ENCODE measurements around the gene TMEM115.

Gene TMEM115

DNA sequence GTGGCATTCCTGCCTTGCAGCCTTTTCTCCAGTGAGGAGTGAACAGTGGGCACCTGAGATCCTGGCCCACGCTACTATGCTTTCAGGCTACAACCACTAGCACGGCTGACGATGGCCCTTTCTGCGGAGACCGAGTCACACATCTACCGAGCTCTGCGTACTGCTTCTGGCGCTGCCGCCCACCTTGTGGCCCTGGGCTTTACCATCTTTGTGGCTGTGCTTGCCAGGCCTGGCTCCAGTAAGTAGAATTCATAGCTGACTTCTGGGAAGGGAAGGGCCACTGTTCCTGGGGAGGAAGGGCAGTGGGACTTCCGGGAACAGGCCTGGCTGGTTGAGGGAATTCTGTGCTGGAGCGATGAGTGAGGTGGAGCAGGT is 8.0 kb downstream of the TMEM115 start:
- no peak for DNase-seq

DNA sequence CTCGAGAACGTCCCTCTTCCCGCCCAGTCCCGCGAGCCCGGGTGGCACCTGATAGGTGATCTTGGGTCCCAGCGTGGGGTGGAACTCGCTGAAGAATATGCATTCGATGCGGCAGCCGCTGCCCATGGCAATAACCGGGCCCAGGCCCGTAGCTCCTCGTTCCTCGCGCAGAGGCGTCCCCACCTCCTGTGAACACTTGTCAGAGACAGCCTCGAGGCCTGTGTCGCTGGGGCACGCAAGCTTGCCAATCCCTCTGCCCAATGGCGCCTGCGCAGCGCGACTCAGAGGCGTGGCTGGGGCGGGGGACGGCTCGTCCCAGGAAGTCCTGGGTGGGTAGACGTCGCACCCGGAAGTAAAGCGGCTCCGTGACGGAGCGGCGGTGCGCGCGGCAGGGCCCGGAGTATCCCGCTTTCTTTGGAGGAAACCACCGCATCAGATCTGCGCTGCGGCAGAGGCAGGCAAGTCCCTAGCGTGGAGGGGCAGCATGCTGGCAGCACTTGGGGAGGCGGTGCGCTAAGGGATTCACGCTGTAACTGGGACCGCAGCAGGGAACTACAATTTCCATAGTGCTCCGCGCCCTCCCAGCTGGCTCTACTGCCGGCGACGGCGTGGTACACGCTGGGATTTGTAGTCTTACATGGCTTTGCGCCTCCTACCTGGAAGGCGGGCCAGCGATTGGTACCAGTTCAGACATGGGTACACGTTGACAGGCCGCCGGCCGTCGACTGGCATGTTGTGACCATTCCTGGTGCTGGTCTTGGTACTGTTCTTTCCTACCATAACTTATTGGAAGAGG is 8.6 kb downstream of the TMEM115 start, which contains the start of the genes CYB561D2 and NPRL2:
Gene CYB561D2 (plus strand): TSS at position 336 of the 796 bp plus-strand sequence. CDS start 572 bp downstream, outside the sequence.
Gene NPRL2 (minus strand): TSS at position 249 of the 796 bp plus-strand sequence. CDS start 123 bp downstream, at position 126.
- DNase-seq: peak; percentile 100

DNA sequence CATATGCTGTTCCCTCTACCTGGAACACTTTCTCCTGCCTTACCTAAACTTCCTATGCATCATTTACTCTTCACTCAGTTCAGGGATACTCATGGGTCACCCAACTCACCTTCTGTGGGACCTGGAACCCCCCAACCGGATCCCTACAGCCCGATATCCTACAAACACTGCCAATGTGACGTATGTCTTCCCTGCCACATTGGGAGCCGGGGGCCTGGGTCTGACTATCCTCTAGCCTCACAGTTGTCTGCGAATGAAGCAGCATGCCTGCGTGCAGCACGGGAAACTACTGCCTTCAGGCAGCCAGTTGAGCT is 9.2 kb downstream of the TMEM115 start:
- no peak for DNase-seq

DNA sequence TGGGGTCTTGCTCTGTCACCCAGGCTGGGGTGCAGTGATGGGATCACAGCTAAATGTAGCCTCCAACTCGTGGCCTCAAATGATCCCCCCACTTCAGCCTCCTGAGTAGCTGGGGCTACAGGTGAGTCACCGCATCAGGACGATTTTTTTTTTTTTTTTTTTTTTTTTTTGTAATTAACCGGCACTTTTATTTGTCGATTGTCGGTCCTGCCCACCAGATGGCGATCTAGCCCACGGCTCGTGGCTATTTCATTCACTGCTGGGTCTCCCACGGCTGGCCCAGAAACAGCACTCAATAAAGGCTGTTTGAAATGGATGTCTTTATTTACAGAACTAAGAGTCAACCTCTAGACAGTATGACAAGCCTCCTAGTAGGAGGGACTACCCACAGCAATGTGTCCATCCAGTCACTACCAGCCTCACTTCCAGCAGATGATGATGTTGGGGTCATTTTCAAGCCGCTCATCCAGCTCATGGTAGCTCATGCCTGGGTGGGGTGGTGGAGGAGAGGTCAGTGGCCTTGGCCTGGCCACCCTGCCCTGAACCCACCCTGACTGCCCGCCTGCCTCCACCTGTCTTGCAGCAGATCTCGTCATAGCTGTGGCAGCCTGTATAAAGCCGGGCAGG is 12.0 kb downstream of the TMEM115 start:
- peak; percentile 78 for DNase-seq

DNA sequence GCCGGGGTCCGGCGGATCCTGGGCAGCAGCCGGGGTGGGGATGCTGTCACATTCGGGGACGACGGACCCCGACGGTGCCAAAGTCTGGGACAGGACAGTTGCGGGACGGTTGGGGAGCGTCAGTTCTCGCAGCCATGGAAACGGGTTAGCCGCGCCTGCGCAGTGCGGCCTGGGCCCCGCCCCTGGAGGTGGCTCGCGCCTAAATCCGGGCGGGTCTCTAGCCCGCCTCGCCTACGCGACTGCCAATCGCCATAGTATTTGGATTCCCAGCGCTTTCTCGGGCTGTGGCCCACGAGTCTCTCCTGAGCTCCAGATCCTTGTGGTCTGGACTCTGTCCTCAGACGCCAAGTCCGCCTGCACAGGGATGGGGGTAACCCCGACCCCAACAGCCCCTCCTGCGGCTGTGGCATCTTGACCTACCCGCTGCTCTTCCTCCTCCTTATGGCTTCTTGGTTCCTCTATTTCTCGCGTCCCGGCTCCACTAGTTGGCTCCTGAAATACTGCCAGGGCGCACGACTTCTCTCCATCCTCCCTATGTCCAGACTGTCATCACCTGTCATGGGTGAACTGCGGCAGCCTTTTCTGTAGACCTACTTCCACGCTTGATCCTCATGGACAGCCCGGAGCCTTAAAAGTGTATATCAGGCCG is 13.6 kb downstream of the TMEM115 start, which contains the start of gene ZMYND10:
Gene ZMYND10 (minus strand): TSS at position 147 of the 649 bp plus-strand sequence. CDS start 153 bp downstream, outside the sequence.
- DNase-seq: peak; percentile 74

DNA sequence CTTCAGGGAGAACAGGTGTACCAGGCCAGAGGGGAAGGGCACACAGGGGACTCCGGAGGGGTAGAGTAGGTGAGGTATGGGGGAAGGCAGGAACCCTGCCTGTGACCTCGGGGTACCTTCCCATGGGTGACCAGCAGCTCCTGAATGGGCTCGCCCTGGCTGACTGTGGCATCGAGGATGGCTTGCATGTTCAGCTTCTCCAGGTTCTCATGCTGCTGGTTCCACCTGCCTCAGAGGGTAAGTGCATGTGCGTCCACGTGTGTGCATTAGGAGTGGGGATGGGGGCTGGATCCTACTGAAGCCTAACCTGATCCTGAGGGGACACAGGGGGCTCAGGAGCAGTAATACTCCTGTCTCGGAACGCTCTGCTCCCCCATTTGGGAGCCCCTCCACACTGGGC is 14.3 kb downstream of the TMEM115 start:
- no peak for DNase-seq

DNA sequence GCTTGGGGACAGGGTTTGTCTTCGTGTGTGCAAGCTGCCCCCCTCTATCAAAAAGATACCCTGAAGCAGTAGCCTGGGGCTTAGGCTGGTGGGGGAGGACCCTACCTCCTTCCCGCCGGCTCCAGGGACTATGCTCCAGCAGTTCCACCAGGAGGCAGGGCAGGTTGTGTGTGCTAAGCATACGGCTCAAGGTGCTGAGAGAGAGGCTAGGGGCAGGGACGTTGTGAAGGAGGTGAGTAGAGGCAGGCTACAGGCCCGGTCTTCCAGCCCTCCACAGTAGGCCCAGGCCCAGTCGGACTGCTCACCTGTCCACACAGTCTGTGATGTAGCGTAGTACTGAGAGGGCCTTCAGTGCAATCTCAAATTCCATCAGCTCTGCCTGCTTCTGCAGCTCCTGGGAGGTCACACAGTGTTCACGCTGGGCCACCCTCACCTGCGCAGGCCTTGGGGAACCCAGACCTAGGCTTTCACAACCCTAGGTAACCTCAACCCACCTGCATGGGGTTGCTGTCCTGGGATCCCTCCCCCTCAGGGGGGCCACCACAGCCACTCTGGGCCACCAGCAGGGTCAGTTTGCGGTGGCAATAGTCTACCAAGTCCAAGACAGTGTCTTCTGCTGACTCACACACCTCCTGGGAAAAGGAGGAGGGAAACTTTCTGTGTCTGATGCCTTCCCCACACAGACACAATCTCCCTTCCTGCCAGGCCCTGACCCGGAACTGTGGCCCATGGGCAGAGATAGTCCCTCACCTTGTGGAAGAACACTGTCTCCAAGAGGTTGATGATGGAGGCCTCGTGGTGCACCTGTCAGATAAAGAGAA is 16.3 kb downstream of the TMEM115 start:
- DNase-seq: no peak

DNA sequence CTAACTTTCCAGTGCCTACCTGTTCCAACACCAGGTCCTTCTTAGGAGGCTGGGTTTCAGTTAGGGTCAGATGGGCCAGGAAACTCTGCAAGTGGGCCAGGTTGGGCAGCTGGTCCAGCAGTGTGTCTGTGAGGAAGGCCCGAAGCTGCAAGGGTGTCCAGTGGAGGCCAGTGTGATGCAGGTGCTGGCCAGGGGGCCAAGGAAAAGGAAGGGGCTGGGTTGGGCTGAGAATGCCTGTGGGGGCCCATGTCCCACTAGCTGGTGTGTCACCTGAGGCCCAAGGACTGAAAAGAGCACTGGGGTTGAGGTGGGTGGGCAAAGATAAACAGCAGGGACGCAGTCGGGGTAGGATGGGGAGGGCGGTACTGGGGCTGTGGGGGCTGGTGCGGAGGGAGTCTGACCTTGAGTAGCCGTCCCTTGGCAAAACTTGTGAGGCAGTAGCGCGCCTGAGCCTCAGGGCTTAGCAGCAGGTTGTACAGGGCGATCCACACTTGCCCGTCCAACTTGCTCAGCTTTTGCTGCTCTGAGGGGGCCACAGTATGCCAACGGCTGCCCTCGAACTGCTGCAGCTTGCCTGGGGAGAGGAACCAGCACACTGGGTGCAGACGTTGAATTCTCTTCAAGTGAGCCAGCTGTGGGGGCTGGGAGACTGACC is 17.2 kb downstream of the TMEM115 start:
- no peak for DNase-seq

DNA sequence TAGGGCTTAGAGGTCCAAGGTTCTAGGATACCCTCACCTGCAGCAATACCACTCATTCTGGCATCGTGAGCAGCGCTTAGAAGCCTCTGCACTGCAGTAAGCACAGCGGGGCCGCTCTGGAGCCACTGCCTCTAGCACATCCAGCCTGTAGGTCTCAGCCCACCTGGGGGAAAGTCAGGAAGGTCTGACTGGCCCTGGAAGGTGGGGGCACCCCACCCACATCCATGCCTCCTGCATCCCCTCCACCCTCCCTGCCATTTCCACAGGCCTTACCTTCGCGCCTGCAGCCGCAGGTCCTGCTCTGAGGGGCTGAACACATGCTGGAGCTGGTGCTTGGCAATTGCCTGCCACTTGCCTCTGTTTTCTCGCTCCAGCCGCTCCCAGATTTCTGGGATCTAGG is 17.8 kb downstream of the TMEM115 start:
- no peak for DNase-seq

DNA sequence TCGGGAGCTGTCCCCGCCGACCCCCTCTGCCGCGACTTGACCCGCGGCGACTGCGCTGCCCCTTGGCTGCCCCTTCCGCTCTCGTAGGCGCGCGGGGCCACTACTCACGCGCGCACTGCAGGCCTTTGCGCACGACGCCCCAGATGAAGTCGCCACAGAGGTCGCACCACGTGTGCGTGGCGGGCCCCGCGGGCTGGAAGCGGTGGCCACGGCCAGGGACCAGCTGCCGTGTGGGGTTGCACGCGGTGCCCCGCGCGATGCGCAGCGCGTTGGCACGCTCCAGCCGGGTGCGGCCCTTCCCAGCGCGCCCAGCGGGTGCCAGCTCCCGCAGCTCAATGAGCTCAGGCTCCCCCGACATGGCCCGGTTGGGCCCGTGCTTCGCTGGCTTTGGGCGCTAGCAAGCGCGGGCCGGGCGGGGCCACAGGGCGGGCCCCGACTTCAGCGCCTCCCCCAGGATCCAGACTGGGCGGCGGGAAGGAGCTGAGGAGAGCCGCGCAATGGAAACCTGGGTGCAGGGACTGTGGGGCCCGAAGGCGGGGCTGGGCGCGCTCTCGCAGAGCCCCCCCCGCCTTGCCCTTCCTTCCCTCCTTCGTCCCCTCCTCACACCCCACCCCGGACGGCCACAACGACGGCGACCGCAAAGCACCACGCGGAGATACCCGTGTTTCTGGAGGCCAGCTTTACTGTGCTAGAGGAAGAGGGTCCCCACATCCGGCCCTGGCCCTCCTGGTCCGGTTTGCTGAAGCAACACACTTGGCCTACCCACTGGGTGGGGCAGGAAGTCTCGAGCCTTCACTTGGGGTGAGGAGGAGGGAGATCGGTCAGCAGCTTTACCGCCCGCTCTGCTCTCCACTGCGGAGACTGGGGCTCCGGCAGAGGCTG is 18.6 kb downstream of the TMEM115 start, which contains the start of gene RASSF1:
Gene RASSF1 (minus strand): TSS at position 389 of the 882 bp plus-strand sequence. CDS start 31 bp downstream, at position 358.
- peak; percentile 65 for DNase-seq

DNA sequence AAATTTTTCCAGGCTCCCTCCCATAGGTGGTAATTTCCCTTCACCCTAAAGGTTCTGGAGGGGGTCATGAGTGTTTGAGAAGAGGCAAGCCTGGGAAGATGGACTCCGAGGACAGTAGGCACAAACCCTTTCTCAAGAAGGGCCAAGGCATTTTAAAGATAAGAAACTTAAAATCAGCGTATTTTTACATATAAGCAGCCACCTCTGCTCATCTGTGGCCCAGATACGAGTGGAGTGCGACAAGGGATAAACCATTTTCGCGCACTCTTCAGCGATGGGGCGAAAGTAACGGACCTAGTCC is 19.2 kb downstream of the TMEM115 start:
- DNase-seq: no peak

DNA sequence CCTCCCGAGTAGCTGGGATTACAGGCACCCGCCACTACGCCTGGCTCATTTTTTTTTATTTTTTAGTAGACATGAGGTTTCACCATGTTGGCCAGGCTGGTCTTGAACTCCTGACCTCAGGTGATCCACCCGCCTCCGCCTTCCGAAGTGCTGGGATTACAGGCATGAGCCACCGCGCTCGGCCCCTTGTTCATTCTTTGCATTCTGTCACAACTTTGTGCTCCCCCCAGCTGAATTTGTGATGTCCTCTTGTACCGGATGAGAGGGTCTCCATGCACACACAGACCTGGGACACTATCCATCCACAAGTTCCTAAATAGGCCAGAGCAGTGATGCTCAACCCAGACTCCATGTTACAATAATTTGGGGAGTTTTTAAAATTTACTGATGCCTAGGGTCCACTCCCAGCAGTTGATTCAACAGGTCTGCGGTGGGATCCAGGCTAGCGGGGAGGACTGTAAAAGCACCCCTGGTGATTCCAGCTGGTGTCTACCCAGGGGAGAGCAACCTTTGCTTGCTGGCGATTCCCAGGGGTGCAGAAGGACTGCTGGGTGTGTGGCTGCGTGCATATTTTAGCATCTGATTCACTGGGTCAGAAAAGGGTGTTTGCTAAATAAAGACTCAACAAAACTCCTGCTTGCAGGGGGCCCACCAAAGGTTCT is 19.7 kb downstream of the TMEM115 start:
- no peak for DNase-seq

DNA sequence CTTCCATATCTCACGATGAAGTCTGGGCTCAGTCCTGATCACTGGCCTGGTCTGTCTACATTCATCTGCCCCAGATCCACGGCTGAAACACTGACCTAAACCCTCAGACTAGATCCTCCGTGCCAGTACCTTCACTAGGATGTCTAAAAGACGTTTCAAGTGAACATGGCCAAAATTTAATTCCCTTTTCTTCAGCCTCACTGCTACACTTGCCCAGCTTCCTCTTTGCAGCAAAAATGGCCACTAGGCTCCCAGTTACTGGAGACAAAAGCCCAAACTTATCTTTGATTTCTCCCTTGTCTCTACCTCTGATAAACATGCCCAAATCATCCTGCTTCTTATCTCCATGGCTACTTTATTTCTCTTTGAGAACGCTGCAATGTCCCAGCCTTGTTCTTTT is 20.4 kb downstream of the TMEM115 start:
- no peak for DNase-seq

DNA sequence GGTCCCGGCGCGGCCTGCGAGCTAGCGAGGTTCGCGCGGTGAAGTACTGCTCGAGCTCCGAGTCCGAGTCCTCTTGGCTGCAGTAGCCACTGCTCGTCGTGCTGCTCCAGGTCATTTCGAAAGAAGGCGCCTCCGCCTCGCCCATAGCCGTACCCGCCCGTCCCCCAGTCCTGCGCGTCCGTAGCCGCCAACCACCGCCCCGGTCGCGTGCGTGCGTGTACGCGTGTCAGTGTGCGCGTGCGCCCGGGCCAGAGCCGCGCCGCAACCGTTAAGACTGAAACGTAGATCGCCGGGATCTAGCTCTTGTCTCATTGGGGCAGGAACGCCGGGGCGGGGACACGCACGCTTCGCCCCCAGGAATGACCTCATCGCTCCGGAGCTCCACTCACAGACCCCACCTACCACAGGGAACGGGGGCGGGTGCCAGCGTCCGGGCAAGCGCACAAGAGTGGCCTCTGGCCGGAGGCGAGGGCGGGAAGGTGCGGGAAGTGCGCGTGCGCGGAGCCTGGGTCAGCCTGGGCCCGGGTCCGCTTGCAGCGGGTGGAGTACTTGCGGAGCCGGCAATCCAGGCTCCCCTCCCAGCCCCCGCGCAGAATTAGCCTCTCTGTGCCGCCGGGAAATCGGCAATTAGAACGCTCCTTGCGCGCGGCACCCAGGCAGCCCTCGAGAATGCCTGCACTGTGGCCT is 22.0 kb downstream of the TMEM115 start:
- DNase-seq: peak; percentile 96

DNA sequence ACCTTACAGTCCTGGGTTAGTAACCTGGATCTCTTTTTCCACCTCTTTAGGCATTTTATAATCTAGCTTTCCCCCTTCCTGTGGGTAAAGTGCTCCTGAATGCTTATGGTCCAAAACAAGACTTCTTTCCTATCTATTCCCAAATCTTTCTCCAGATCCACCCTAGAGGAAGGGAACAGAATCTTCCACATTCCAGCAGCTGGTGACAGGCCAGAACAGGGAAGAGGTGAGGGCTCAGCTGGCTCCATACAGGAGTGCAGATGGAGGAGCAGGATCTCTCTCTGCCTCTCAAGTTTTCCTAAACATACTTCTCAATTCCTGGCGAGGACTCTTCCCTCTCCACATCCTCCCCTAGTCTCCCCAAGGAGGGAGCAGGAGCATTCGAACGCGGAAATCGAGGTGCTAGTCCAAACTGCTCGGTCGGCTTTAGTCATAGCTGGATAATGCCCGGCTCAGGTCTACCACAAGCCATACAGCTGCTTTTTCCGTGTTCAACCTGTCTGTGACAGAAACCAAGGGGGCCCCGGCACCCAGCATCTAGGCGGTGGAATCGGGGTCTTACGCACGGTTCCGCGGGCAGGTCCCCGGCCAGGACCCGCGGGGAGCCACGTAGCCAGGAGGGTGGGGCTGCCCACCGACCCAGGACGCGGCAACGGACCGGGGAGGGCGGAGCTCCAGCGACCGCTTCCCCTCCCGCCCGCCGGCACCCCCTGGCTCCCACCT is 22.7 kb downstream of the TMEM115 start:
- no peak for DNase-seq

DNA sequence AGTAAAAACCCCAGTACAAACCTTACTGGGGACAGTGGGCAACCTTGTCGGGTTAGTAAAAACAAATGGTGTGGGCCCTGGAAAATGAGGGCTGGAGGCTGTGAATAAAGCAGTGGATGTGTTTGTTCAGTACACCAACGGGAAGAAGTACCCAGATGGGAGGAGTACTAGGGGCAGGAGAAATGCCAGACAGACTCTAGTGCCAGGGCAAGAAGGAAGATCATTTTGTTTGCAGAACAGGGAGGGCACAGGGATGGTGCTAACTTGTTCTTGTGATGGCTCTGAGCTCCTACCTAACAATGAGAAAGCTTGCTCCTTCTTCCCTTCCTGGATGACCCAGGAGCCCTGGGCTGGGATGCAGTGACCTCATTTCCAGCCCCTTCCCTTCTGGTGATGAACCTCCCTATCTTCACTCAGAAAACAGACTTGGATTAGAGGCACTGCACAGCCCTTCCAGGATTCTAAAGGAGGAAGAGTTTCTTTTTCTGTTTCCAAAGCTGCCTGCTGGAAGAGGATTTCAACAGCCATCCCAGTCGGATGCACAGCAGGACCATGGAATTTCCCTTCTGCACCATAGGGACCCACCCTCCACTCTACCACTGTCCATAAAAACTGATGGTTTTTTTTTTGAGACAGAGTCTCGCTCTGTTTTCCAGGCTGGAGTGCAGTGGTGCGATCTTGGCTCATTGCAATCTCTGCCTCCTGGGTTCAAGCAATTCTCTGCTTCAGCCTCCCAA is 24.8 kb downstream of the TMEM115 start:
- no peak for DNase-seq

DNA sequence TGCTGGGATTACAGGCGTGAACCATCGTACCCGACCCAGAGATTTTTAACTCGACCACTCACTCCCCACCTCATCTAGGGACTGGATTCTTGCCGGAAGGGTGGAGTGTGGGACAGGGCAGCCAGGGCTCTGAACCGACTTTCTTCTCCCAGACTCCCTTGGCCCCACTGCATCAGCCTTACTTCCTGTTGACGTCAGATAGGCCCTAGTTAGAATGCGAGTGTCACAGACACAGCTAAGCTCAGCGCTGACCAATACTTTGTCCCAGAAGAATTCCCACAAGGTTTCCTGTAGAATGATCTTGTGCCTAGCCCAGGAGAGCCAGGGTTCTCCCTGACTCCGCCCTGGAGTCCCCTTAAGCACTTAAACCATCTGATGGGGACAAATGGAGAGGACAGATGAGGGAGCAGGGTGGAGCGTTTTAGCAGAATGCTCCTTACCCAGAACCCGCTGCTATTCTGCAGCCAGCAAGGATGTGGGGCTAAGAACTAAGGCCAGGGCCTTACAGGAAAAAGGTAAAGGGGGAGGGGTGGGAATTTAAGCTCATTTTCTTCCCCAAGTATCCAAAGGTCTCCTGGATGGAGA is 25.5 kb downstream of the TMEM115 start:
- DNase-seq: no peak

DNA sequence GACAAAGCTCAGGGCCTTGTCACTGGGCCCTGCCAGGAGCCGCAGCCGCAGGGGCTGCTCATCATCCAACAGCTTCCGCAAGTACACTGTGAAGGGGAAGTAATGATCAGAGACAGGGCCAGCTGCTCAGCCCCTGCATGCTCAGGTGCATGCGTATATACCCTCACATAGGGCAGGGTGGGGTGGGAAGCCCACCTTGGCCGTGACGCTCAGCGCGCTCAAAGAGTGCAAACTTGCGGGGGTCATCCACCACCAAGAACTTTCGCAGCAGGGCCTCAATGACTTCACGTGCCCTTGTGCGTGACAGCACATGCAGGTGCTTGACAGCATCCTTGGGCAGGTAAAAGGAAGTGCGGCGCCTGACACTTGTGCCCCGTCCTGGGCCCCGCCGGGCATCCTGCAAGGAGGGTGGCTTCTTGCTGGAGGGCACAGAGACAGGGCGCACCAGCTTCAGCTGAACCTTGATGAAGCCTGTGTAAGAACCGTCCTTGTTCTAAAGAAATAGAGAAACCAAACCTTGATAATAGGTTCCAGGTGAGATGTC is 27.9 kb downstream of the TMEM115 start:
- no peak for DNase-seq
